Muscle of back (tissue), 11 donors: ENCODE data around the gene GAS7. TPM values are rescaled to one million over a fixed set of nuclear protein-coding genes. Genes with fewer than 3 reads are reported as not detected.

Experiments
- DNase-seq, 3 donors: peaks; one replicate each; pipeline versions ENCODE4 v3.0.0 to v3.0.0-alpha.2; 2013
- polyA plus RNA-seq, 10 donors: library from polyadenylated mRNA; unstranded; fragments of 120-200 nt; gene quantifications; one replicate each; pipeline ENCODE4 v1.2.1, GENCODE V29; 2013; ENCODE audit not compliant: insufficient read length in 10 of 10

Gene GAS7
- polyA plus RNA-seq, 10 donors = 48.7 to 82.8 (median 58.6) TPM

- DNase-seq = no peak
These were observed 241.8 kb downstream of the GAS7 start for GRCh38 chr17:9956474-9957131.

- DNase-seq = no peak
These were observed 244.9 kb downstream of the GAS7 start for GRCh38 chr17:9953492-9953891.

- DNase-seq = no peak
These were observed 246.6 kb downstream of the GAS7 start for GRCh38 chr17:9951803-9952202.

- DNase-seq = peak in 1 of 3 donors; percentile 58
These were observed 249.5 kb downstream of the GAS7 start for GRCh38 chr17:9948928-9949327.

GRCh38 chr17:9944704-9945103 is 253.7 kb downstream of the GAS7 start:
- DNase-seq = no peak

- no peak for DNase-seq
These were observed 255.1 kb downstream of the GAS7 start for GRCh38 chr17:9943343-9943742.

- no peak for DNase-seq
These were observed 255.5 kb downstream of the GAS7 start for GRCh38 chr17:9942885-9943284.

- no peak for DNase-seq
These were observed 257.1 kb downstream of the GAS7 start for GRCh38 chr17:9941305-9941704.

- DNase-seq = no peak
These were observed 257.6 kb downstream of the GAS7 start for GRCh38 chr17:9940841-9941240.

- DNase-seq = no peak
These were observed 259.6 kb downstream of the GAS7 start for GRCh38 chr17:9938764-9939163.

- DNase-seq = no peak
These were observed 260.5 kb downstream of the GAS7 start for GRCh38 chr17:9937901-9938300.

GRCh38 chr17:9937241-9937761 is 261.1 kb downstream of the GAS7 start:
- peak; percentile 69 to 78 (median 76) for DNase-seq

GRCh38 chr17:9936095-9936494 is 262.3 kb downstream of the GAS7 start:
- DNase-seq = no peak

- DNase-seq = no peak
These were observed 263.0 kb downstream of the GAS7 start for GRCh38 chr17:9935408-9935807.

- DNase-seq = peak in 1 of 3 donors; percentile 29
These were observed 264.1 kb downstream of the GAS7 start for GRCh38 chr17:9934331-9934730.

- peak in 1 of 3 donors; percentile 27 for DNase-seq
These were observed 265.9 kb downstream of the GAS7 start for GRCh38 chr17:9932491-9932890.

- DNase-seq = peak in 2 of 3 donors; percentile 20 to 84
These were observed 267.2 kb downstream of the GAS7 start for GRCh38 chr17:9931144-9931741.

GRCh38 chr17:9929871-9930270 is 268.5 kb downstream of the GAS7 start:
- no peak for DNase-seq

- DNase-seq = peak; percentile 85 to 91 (median 89)
These were observed 269.6 kb downstream of the GAS7 start for GRCh38 chr17:9928601-9929333.

- DNase-seq = no peak
These were observed 272.1 kb downstream of the GAS7 start for GRCh38 chr17:9926150-9926804.

- no peak for DNase-seq
These were observed 272.9 kb downstream of the GAS7 start for GRCh38 chr17:9925457-9925856.

- peak; percentile 76 to 84 (median 76) for DNase-seq
These were observed 273.6 kb downstream of the GAS7 start for GRCh38 chr17:9924735-9925191.
